ENCODE results near the gene TMEM115.

Gene TMEM115

DNA sequence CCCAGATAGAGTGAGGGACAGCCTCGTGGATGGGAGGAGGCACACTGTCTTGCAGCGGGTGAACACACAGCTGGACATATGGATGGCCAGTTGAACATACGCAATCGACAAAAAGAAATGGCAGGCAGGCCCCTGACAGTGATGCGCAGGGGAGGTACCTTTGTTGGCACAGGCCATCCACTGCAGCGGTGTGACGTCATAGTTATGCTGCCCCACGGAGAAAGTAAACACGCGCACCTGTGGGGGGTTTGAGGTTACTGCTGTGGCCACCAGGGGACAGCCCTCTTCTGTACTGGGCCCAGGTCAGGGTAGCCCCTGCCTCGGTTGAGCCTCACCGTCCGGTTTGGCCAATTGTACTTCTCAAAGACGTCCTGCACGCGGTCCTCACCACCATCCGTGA is 19.4 kb upstream of the TMEM115 start:
- DNase-seq (ENCODE audit: insufficient read length, low spot score), result no peak
- FAIRE-seq, result no peak

DNA sequence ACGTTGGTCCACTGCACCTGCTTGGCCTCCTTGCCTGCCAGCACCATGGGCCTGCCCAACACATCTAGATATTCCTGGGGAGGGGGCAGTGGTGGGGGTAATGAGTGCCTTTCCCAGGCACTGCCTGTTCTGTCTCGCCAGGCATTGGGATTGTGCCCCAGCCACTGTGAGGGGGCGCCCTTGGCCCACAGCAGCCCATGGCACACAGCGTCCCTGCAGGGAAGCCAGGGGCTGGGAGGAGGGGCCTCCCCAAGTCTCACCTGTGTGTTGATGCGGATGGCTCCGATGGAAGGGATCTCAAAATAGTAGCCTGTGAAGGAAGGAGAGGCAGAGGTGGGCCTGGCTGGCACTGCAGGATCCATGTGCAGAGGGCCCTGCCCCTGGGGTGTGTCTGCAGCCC is 18.7 kb upstream of the TMEM115 start:
- DNase-seq (ENCODE audit: insufficient read length, low spot score), result no peak

DNA sequence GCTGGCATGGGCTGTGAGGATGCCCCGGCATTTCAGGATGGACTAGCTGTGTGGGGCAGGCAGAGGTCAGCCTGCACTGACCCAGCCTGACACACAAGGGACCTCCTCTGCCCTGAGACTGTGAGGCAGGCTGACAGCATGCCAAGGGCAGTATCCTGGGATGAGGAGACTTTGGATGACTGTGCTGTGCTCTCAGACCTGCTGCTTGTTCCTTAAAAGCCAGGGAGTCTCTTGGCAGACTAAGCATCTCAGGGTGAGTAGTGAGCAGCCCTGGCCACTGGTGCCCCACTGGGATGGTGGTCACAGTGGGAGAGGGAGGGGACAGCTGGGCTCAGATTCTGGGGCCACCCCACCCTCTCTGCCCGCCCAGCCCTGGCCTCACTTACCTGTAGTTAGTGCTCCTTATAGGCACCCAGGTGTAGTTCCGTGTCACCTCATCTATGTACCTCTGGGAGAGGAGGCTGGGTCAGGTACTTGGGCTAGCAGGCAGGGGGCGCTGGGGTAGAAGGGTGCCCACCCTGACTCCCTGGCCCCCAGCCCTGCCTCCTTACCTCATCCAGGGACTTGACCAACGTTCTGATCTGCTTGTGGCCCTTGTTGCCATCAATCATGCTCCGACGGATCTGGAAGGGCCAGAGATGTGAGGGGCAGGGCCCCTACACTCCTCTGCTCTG is 16.1 kb upstream of the TMEM115 start:
- DNase-seq (ENCODE audit: insufficient read length, low spot score) (no peak), FAIRE-seq (no peak)

More for the DNA sequence above, 18.7 kb upstream of the TMEM115 start:
- no peak for FAIRE-seq

DNA sequence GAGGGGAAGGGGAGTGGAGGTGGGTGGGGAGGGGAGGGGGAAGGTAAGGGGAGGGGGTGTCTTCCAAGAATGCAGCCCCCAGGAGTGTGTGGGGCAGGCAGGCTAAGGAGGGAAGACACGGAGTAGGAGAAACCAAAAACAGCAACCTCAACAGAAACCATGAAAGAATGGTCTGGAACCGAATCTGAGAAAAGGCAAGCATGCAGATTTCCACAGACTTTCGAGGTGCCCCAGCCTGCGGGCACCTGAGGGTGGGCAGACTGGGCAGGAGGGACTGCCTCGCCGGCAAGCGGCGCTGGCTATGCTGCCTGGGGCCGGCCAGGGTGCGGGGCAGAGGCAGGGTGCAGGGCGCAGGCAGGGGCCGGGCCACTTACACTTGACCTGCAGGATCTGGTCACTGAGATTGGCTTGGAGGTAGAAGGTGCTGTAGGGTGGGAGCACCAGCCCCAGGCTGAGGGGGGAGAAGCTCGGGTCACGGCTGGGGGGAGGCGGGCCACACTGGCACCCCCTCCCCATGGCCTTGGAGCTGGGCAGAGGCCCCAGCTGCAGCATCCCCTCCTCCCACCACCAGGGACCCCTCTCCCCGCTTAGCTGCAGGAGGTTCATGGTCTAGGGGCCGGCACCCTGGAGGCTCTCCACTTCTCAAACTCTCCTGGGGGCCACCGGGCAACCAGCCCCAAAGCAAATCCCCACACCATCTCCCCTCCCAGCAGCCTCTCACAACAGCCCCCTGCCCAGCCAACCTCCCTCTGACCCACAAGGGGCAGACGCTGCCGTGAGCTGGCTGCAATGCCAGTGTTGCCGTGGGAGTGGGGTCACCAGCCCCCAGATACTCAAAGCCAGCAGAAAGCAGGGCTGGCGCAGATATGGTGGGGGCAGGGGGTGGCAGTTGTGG is 15.3 kb upstream of the TMEM115 start:
- FAIRE-seq (no peak), DNase-seq (ENCODE audit: insufficient read length, low spot score) (no peak)

DNA sequence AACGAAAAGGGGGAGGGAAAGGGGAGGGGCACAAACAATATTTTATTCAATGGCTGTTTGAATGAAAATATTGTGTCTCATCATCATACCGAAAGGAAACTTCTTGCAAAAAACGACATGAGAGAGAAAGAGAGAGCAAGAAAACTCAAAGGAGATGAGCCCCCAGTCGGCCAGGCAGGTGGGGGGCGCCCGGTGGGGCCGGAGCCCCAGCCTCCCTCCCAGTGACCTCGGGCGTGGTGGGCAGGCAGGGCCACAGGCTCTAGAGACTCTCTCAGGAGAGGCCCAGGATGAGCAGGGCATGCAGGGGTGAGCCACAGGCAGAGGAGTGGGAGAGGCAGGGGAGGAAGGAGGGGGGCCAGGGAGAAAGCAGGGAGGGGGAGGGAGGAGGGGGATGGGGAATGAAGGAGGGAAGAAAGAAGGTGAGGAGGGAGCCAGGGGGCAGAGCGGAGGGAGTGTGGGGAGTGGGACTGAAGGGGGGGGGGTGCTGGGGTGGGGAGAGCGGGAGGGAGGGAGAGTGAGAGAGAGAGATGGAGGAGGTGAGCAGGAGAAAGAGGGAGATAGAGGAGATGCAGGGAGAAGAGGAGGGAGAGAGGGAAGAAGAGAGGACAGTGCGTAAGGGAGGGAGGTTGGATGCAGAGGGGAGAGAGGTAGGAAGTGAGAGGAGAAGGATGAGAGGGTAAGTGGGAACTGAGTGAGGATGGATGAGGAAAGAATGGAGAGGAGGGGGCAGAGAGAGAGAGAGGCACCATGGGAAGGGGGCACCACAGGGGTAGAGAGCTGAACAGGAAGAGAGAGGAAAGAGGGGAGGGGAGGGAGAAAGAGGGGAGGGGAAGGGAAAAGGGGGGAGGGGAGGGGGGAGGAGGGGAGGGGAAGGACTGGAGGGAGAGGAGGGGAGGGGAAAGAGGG is 14.1 kb upstream of the TMEM115 start:
- no peak for FAIRE-seq
- no peak for DNase-seq (ENCODE audit: insufficient read length, low spot score)

DNA sequence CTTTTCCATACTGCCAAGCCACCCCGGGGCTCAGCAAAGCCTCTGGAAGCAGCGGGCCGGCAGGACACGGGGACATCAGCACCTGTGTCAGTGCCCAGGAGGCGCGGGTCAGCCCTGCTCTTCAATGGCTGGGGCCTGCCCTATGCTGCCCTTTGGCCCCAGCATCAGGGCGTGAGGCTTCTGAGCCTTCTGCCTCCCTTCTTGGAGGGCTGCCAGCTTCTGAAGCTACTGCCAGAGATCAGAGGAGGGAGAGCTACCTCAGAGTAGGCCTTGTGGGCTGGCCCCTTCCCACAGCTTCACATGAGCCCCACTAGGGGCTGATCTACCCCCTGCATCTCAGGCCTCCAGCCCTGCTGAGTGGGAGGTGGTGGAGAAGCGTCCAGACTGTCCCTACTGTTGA is 13.0 kb upstream of the TMEM115 start:
- FAIRE-seq, result no peak
- DNase-seq (ENCODE audit: insufficient read length, low spot score), result no peak

DNA sequence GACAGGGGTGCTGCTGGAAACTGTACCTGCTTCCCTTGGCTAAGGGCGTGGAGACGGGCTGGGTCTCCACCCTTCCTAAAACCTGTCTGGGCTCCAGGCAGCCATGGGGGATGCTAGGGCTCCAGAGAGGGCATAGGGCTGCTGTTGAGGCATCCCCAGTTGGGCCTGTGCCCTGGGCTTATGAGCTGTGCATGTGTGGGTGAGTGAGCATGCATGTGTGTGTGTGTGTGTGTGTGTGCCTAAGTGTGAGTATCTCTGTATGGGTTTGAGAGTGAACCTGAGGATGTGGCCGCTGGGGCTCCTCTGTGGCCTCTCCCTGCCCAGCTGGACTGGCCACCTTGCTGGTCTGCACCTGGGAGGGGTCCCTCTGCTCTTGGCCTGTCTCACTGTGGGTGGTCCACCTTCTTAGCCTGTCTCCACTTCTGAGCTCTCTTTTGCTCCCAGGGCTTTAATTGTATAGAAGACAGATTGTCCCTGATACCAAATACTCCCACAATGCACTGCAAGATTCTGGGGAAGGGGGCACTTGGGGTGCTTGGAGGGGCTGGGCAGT is 11.9 kb upstream of the TMEM115 start:
- no peak for DNase-seq (ENCODE audit: insufficient read length, low spot score)
- FAIRE-seq, result peak; percentile 57

DNA sequence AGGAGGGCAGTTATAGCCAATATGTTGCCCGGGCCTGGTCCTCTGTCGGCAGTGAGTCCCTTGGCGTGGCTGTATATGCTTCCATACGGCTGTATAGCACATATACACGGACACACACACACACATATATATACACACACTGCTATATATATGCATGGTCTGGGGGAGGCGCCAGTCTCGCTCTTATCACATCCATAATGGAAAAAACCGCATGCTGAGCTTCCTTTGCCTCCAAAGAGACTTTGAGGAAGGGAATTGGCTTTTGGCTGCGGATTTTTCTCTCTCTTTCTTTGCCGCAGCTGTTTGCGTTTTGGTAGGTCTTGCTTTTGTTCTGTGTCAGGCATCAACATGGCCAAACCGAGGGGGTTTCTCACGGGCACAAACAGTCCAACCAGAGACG is 11.3 kb upstream of the TMEM115 start:
- no peak for FAIRE-seq
- no peak for DNase-seq (ENCODE audit: insufficient read length, low spot score)

DNA sequence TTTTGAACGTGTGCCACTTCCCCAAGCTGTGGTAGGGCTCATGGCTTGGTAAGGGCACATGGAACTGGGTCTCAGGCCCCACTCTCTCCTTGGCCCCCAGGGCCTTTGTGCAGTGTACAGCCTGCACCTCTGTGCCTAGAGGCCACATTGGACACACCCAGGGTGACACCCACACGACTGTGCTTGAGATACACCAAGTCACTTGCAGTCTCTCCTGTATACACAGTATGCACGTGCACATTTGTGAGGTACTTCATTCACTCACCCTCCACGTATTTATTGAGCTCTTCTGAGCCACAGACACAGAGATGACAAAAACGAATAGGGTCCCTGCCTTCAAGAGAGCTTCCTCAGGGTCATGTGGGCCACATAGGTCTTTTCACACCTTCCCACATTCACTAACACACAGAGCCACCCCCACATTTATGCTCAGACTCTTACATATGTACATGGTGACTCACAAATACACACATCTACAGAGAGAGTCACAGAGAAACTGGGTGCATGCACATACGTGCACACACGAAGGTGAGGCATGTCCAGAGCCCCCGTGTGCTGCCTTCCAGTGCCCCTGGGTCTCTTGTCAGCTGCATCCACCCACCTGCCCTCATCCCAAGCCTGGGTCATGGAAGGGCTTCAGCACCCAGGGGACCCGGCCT is 9.8 kb upstream of the TMEM115 start:
- FAIRE-seq (no peak), DNase-seq (ENCODE audit: insufficient read length, low spot score) (no peak)

DNA sequence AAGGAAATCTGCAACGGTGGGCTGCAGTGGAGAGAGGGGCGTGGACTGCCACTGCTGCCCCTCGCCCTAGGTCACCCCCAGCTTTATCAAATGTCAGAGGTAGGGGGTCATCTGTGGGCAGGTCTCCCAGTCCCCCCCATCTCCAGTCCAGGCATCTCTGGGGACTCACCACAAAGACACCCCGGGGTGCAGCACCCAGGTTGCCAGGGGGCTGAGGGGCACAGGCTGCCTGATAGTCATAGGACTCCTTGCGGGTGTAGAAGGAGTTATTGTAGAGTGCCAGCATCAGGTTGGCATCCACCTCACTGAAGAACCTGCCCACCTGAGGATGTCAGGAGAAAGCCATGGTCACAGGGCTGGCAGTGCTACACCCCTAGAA is 6.5 kb upstream of the TMEM115 start:
- DNase-seq (ENCODE audit: insufficient read length, low spot score), result no peak
- peak; percentile 28 for FAIRE-seq

DNA sequence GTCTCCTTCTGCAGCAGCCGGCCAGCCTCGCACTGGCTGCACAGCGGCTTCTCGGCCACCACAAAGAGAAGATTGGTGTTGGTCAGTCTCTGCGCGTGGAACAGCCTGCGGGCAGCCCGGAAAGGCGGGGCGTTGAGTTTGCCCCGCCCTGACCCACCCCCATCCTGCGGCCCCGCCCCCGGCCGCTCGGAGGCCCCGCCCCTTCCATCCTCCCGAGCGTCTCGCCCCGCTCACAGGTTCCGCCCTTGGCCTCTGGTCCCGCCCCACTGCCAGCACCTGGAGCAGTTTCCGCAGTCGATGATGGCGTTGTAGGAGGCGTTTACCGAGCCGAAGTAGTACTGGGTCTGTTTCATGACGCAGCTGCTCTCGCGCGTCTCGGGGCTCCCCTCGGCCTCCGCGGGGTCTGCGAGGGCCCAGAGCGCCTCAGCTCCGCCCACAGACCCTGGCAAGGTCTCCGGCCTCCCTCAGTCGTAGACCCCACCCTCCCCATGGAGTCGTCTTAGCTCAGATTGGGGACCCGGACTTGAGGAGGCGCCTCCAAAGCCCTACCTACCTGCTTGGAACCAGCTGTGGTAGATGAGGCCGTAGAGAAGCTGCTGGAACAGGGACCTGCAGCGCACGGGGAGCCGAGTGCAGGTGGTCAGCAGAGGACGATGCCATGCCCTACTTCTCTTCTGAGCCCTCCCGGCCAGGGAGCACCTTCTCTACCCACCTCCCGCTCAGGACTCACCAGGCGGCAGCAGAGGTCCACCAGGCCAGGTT is 5.9 kb upstream of the TMEM115 start:
- FAIRE-seq, result peak; percentile 81
- DNase-seq (ENCODE audit: insufficient read length, low spot score), result peak; percentile 85

DNA sequence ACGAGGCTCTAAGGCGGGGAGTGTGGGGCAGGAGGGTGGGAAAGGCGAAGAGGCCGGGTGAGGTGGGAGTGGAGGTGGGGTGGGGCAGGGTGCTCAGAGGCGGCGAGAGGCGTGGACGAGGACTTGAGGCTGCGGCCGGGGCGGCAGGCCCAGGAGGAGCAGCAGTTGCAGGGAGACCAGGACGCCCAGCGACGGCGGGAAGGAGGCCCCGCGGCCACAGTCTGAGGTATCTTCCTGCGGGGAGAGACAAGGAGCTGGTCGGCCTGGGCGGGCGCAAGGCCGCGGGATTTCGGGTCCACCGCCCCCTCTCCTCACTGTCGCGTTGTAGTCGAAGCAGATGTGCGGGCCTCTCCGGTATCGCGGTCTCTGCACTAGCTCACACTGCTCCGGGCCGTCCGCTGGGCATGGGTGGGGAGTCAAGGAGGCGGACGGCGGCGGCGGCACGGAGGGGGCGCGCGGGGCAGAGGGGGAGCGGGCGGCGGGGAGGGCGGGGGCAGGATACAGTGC is 5.3 kb upstream of the TMEM115 start:
- FAIRE-seq (no peak), DNase-seq (ENCODE audit: insufficient read length, low spot score) (no peak)

DNA sequence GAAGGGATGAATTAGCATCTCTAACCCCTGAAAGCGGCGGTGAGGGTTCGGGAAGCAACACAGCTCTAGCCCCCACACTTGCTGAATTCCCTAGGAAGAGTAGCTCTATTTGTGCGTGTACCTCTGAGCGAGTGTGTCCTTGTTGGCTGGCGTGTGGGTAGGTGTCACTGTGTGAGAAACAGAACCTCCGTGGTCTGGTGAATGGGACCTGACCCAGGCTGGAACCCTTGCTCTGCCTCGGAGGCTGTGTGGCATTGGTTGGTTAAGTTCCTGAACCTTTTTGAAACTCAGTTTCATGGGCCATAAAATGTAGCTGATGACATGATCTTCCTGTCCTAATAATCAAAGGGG is 414 bp upstream of the TMEM115 start:
- no peak for DNase-seq (ENCODE audit: insufficient read length, low spot score)
- no peak for FAIRE-seq

DNA sequence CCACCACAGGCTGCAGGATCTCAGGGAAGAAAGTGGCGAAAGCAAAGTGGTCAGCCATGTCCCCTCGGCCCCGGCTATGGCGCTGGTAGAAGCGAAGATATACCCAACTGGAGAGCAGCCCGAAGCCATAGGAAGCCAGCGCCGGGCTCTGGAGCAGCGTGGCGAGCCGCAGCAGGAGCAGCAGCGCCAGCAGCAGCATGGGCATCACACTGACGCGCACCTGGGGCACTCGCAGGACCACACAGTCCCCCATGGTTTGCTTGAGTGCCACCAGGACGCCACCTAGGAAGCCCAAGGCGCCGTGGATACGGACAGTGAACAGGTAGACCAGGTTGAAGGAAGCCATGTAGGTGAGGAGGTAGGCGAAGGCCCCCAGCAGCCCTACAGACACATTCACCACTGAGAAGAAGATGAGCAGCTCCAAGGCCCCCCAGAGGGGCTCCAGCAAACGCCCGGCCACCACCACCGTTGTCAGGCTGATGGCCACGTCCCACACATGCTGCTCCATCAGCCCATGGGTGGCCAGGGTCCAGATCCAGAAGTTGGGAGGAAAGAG is 888 bp downstream of the TMEM115 start:
- FAIRE-seq (no peak), DNase-seq (ENCODE audit: insufficient read length, low spot score) (no peak)

DNA sequence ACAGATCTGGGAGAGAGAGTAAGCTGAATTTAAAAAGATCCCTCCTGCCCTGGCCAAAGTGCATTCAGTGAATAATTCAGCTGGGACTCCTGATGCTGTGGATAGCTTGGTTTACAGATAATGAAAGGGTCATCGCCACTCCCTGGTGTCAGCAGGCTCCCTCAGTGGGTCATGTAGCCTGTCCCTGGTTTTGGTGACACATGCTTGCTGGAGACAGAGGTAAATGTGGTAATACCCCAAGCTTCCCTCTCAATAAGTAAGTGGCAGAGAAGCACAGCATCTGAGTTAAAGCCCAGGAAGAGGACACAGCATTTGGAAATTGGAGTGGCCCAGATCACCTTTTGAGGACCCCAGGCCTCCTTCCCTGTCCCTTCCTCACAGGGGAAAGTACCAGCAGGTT is 1.8 kb downstream of the TMEM115 start:
- DNase-seq (ENCODE audit: insufficient read length, low spot score) (no peak), FAIRE-seq (no peak)

DNA sequence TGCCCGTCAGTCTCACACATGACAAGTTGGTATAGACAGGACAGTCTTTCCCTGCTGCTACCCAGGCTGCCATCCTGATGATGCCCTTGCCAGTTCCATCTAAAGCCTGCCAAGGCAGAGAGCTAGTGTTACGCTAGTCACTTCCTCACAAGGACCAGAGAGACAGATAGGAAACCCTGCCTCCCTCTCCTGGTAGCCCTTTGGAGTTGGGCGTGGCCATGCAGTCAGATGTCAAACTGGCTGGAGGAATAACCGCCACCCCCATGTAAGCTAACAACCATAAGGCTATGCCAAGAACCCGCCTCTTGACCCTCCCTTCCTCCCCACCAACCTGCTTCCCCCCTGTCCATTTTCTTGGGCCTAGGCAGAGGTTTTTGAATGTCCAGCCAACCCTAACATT is 2.8 kb downstream of the TMEM115 start:
- no peak for FAIRE-seq
- DNase-seq (ENCODE audit: insufficient read length, low spot score), result no peak

DNA sequence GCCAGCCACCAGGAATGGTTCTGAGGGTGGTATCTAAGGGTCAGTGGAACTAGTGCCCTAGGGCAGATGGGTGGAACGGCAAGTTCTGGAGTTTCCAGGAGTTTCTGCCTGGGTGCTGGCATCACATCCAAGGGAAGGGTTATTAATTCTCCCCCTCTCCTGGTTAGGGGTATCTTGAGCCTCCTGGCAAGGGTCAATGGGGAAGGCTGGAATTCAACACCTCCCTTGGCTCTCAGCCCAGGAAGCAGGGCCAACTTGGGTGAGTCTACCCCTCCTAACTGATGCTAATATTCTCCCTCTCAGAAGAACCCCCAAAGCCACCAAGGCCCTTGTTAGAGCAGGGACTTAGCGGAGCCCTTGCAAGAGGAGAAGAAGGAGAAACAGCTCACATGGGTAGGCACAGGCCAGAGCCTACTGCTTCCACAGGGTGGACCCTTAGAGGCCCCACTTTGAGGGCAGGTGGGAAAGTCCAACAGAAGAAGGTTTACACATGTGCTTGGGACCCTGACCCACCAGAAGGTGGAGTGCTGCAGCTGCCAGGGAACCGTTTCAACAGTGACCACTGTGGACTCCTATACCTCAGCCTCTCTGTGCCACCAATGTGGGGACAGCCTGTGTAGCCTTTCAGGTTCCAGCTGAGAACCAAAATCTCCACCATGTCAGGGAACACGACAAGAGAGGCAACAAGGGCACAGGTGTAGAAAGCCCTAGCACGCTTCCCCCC is 3.3 kb downstream of the TMEM115 start:
- FAIRE-seq, result no peak
- no peak for DNase-seq (ENCODE audit: insufficient read length, low spot score)

DNA sequence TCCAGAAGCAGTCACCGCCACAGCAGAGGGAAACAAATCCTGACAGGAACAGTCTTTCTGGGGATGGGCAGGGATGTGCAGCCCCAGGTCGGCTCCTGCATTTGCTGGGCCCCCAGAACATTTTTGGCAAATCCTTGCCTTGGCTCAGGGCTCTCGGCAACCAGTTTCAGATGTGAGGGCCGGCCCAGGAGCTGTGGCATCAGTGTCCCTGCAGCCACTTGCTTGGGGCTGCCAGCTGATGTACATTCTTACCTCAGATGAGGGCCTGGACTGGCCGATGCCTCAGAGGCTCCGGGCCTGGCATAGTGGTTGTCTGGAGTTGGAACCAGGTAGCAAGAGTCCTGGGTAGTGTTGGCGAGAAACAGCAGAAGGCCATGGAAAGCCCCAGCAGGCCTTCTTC is 4.5 kb downstream of the TMEM115 start:
- DNase-seq (ENCODE audit: insufficient read length, low spot score) (no peak), FAIRE-seq (no peak)

Measured in HTR-8/SVneo (cell line).